ENCODE measurements around the gene PRL. TPM values are rescaled to one million over a fixed set of nuclear protein-coding genes. Genes with fewer than 3 reads are reported as not detected.

PRL gene
- total RNA-seq, 1 donor from 2014 or later = not detected

DNA sequence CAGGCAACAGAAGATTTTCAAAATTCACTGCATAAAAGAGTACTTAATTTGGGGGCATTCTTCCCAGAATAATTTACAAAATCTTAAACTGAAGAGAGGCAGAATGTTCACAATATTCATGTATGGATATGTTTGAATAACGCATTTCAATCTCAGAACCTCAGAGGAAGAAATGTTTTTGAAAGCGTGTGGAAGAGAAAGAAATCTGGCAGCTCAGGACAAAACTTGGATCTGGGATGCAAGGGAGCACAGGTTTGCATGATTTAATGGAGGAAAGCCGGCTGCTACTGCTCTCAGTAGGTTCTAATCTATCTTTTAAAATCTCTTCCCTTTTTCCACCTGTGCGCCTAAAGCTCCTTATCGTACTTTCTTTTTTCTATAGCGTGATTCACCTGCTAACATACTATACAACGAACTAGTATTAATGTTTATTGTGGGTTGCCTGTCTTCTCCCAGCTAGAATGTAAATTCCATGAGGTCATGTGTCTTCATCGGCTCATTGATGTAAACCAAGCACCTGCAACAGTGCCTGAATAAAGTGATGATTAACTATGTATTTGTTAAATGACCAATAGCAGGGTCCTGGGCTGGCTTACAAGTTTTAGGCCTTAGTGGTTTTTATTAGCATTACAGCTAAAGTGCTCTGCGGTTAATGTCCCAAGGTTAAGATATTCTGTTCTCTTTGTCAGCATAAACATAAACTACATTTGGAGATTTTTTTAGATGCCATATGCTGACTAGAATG lies 15.3 kb downstream of the PRL start:
- H3K4me1 Mint-ChIP-seq (ENCODE audit: low read depth, unreplicated experiment) = peaks cover 7% of the 10 kb centered on the region
- Histone ChIP-seq H3K36me3 (ENCODE audit: insufficient read depth, low read length) (no peaks in the 10 kb centered on the region), H3K4me3 (ENCODE audit: insufficient read depth, low read depth, low read length) (no peak overlapping the region), H3K4me1 (ENCODE audit: insufficient read depth, low read length) (no peaks in the 10 kb centered on the region), H3K9ac (ENCODE audit: low read length) (no peak overlapping the region), H3K79me2 (ENCODE audit: insufficient read depth, low read length) (no peaks in the 10 kb centered on the region), H4K20me1 (ENCODE audit: insufficient read depth, low read length) (no peaks in the 10 kb centered on the region), H3K27ac (ENCODE audit: low read depth, low read length) (no peak overlapping the region), H3K9me3 (ENCODE audit: insufficient read depth, low read depth, low read length) (no peaks in the 10 kb centered on the region), H3K27me3 (ENCODE audit: insufficient read depth, low read length) (no peaks in the 10 kb centered on the region), H3K4me2 (ENCODE audit: low read length) (no peak overlapping the region), H2AFZ (ENCODE audit: low read depth, low read length) (no peak overlapping the region)
- H3K27ac Mint-ChIP-seq (ENCODE audit: unreplicated experiment) = no peak overlapping the region
- peaks cover under 1% of the 10 kb centered on the region for H3K27me3 Mint-ChIP-seq (ENCODE audit: low read depth, unreplicated experiment)
- no peaks in the 10 kb centered on the region for H3K36me3 Mint-ChIP-seq (ENCODE audit: low read depth, unreplicated experiment)
- no peak overlapping the region for H3K4me3 Mint-ChIP-seq (ENCODE audit: unreplicated experiment)
- DNase-seq (ENCODE audit: low read depth) (no peak), FAIRE-seq (no peak)
- TF ChIP-seq, protein P1, sequence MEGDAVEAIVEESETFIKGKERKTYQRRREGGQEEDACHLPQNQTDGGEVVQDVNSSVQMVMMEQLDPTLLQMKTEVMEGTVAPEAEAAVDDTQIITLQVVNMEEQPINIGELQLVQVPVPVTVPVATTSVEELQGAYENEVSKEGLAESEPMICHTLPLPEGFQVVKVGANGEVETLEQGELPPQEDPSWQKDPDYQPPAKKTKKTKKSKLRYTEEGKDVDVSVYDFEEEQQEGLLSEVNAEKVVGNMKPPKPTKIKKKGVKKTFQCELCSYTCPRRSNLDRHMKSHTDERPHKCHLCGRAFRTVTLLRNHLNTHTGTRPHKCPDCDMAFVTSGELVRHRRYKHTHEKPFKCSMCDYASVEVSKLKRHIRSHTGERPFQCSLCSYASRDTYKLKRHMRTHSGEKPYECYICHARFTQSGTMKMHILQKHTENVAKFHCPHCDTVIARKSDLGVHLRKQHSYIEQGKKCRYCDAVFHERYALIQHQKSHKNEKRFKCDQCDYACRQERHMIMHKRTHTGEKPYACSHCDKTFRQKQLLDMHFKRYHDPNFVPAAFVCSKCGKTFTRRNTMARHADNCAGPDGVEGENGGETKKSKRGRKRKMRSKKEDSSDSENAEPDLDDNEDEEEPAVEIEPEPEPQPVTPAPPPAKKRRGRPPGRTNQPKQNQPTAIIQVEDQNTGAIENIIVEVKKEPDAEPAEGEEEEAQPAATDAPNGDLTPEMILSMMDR (IDR thresholded peaks at IDR 0.05; ENCODE audit: insufficient read depth, low read depth, low read length) = no peak
- no peak for TF ChIP-seq EZH2 (IDR thresholded peaks at IDR 0.05; ENCODE audit: insufficient read depth, low read length)
- H3K9me3 Mint-ChIP-seq (ENCODE audit: unreplicated experiment) = peaks cover 7% of the 10 kb centered on the region

DNA sequence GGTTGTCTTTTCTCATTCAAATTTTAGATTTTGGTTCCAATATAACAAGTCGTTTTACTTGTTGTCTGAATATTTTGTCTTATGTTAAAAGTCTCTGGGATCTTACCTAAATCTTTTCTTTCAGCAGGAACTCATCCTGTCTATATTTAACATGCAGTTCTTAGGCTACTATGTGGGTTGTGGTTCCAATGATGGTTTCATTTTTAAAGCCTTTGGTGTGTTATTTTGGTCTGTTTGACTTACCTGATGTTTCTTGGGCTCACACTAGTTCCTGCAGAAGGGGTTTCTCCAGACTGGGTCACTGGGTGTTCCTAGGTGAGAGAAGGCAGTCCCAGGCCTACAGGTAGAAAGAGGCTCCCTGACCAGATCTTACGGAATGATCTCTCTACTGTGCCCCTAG lies 17.4 kb downstream of the PRL start:
- DNase-seq (ENCODE audit: low read depth) = no peak
- no peak for TF ChIP-seq EZH2 (IDR thresholded peaks at IDR 0.05; ENCODE audit: insufficient read depth, low read length)
- TF ChIP-seq, protein P1 (IDR thresholded peaks at IDR 0.05; ENCODE audit: insufficient read depth, low read depth, low read length) = no peak
- no peaks in the 10 kb centered on the region for H3K36me3 Mint-ChIP-seq (ENCODE audit: low read depth, unreplicated experiment)
- Histone ChIP-seq H3K4me2 (ENCODE audit: low read length) (no peak overlapping the region), H3K9ac (ENCODE audit: low read length) (no peak overlapping the region), H3K79me2 (ENCODE audit: insufficient read depth, low read length) (no peaks in the 10 kb centered on the region), H3K4me1 (ENCODE audit: insufficient read depth, low read length) (no peaks in the 10 kb centered on the region), H3K4me3 (ENCODE audit: insufficient read depth, low read depth, low read length) (no peak overlapping the region), H3K27me3 (ENCODE audit: insufficient read depth, low read length) (no peaks in the 10 kb centered on the region), H3K9me3 (ENCODE audit: insufficient read depth, low read depth, low read length) (peaks cover 3% of the 10 kb centered on the region), H3K27ac (ENCODE audit: low read depth, low read length) (no peak overlapping the region), H4K20me1 (ENCODE audit: insufficient read depth, low read length) (no peaks in the 10 kb centered on the region), H2AFZ (ENCODE audit: low read depth, low read length) (no peak overlapping the region), H3K36me3 (ENCODE audit: insufficient read depth, low read length) (no peaks in the 10 kb centered on the region)
- H3K4me1 Mint-ChIP-seq (ENCODE audit: low read depth, unreplicated experiment) = peaks cover 7% of the 10 kb centered on the region
- peaks cover 7% of the 10 kb centered on the region for H3K9me3 Mint-ChIP-seq (ENCODE audit: unreplicated experiment)
- H3K4me3 Mint-ChIP-seq (ENCODE audit: unreplicated experiment) = no peak overlapping the region
- H3K27me3 Mint-ChIP-seq (ENCODE audit: low read depth, unreplicated experiment) = no peaks in the 10 kb centered on the region
- H3K27ac Mint-ChIP-seq (ENCODE audit: unreplicated experiment) = no peak overlapping the region
- FAIRE-seq = no peak

- Histone ChIP-seq H3K27ac (ENCODE audit: low read depth, low read length) (no peak overlapping the region), H3K4me1 (ENCODE audit: insufficient read depth, low read length) (no peaks in the 10 kb centered on the region), H3K9me3 (ENCODE audit: insufficient read depth, low read depth, low read length) (peaks cover under 1% of the 10 kb centered on the region), H3K36me3 (ENCODE audit: insufficient read depth, low read length) (no peaks in the 10 kb centered on the region), H4K20me1 (ENCODE audit: insufficient read depth, low read length) (no peaks in the 10 kb centered on the region), H3K9ac (ENCODE audit: low read length) (no peak overlapping the region), H3K79me2 (ENCODE audit: insufficient read depth, low read length) (no peaks in the 10 kb centered on the region), H3K4me3 (ENCODE audit: insufficient read depth, low read depth, low read length) (no peak overlapping the region), H3K4me2 (ENCODE audit: low read length) (no peak overlapping the region), H2AFZ (ENCODE audit: low read depth, low read length) (no peak overlapping the region), H3K27me3 (ENCODE audit: insufficient read depth, low read length) (no peaks in the 10 kb centered on the region)
- no peaks in the 10 kb centered on the region for H3K27me3 Mint-ChIP-seq (ENCODE audit: low read depth, unreplicated experiment)
- H3K36me3 Mint-ChIP-seq (ENCODE audit: low read depth, unreplicated experiment) = no peaks in the 10 kb centered on the region
- H3K4me3 Mint-ChIP-seq (ENCODE audit: unreplicated experiment) = no peak overlapping the region
- H3K4me1 Mint-ChIP-seq (ENCODE audit: low read depth, unreplicated experiment) = peaks cover 5% of the 10 kb centered on the region
- no peak for DNase-seq (ENCODE audit: low read depth)
- H3K9me3 Mint-ChIP-seq (ENCODE audit: unreplicated experiment) = peaks cover 1% of the 10 kb centered on the region
- TF ChIP-seq EZH2 (IDR thresholded peaks at IDR 0.05; ENCODE audit: insufficient read depth, low read length) = no peak
- TF ChIP-seq, protein P1 (IDR thresholded peaks at IDR 0.05; ENCODE audit: insufficient read depth, low read depth, low read length) = no peak
- no peak for FAIRE-seq
- no peak overlapping the region for H3K27ac Mint-ChIP-seq (ENCODE audit: unreplicated experiment)
Observed at GRCh38 chr6:22271081-22271480, 25.8 kb downstream of the PRL start.

All from astrocyte (in vitro differentiated cells and primary cell).